HEK293T (cell line): ENCODE data around the gene RFX4.

ENCODE experiments used
- CTCF ChIA-PET: fragments of 350-600 bp; formaldehyde crosslinking; extraction: SDS; loops from one replicate; lab custom pipeline; 2021; ENCODE audit warnings: antibody characterized with exemption, inconsistent platforms; lab: Yijun Ruan, JAX
- POLR2A ChIA-PET: fragments of 350-600 bp; formaldehyde crosslinking; extraction: SDS; loops from one replicate; lab custom pipeline; 2020; ENCODE audit warnings: antibody characterized with exemption, inconsistent platforms; lab: Yijun Ruan, JAX
- DNase-seq: peaks from one replicate; pipeline ENCODE4 v3.0.0; 2012; ENCODE audit warnings: mixed read lengths; ENCODE audit errors: extremely low spot score
- ARNT ChIP-seq: fragments of 450-650 bp; IDR thresholded peaks from 2 replicates; pipeline ENCODE4 v1.6.1; 2017; ENCODE audit warnings: mild to moderate bottlenecking
- BHLHE40 ChIP-seq: fragments of 450-650 bp; IDR thresholded peaks from 2 replicates; pipeline ENCODE4 v1.6.1; 2016; ENCODE audit warnings: mild to moderate bottlenecking, moderate library complexity, borderline replicate concordance
- CTBP1 ChIP-seq: fragments of 450-650 bp; IDR thresholded peaks from 2 replicates; pipeline ENCODE4 v1.6.1; 2016; ENCODE audit warnings: borderline replicate concordance
- ELF4 ChIP-seq: fragments of 450-650 bp; IDR thresholded peaks from 2 replicates; pipeline ENCODE4 v1.6.1; 2017; ENCODE audit warnings: antibody characterized with exemption
- FOXA1 ChIP-seq: fragments of 450-650 bp; IDR thresholded peaks from 2 replicates; pipeline ENCODE4 v1.6.1; 2016; ENCODE audit warnings: mild to moderate bottlenecking
- FOXK2 ChIP-seq: fragments of 450-650 bp; IDR thresholded peaks from 2 replicates; pipeline ENCODE4 v1.6.1; 2016; ENCODE audit warnings: mild to moderate bottlenecking
- FOXM1 ChIP-seq: fragments of 450-650 bp; IDR thresholded peaks from 2 replicates; pipeline ENCODE4 v1.6.1; 2017; ENCODE audit warnings: mild to moderate bottlenecking, borderline replicate concordance
- HDGF ChIP-seq: fragments of 450-650 bp; IDR thresholded peaks from 2 replicates; pipeline ENCODE4 v1.6.1; 2017; ENCODE audit warnings: antibody characterized with exemption, borderline replicate concordance
- L3MBTL2 ChIP-seq: fragments of 450-650 bp; conservative IDR thresholded peaks from 2 replicates; pipeline ENCODE4 v1.6.1; 2016; ENCODE audit warnings: mild to moderate bottlenecking
- LEF1 ChIP-seq: fragments of 450-650 bp; IDR thresholded peaks from 2 replicates; pipeline ENCODE4 v1.6.1; 2017; ENCODE audit warnings: mild to moderate bottlenecking, borderline replicate concordance
- NFRKB ChIP-seq: fragments of 450-650 bp; IDR thresholded peaks from 2 replicates; pipeline ENCODE4 v1.6.1; 2016; ENCODE audit warnings: mild to moderate bottlenecking, moderate library complexity
- PKNOX1 ChIP-seq: fragments of 450-650 bp; IDR thresholded peaks from 2 replicates; pipeline ENCODE4 v1.6.1; 2016
- SP1 ChIP-seq: fragments of 450-650 bp; IDR thresholded peaks from 2 replicates; pipeline ENCODE4 v1.6.1; 2017
- SUZ12 ChIP-seq: fragments of 450-650 bp; IDR thresholded peaks from 2 replicates; pipeline ENCODE4 v1.6.1; 2016; ENCODE audit warnings: mild to moderate bottlenecking
- TARDBP ChIP-seq: fragments of 450-650 bp; IDR thresholded peaks from 2 replicates; pipeline ENCODE4 v1.6.1; 2016
- ZNF384 ChIP-seq: fragments of 450-650 bp; IDR thresholded peaks from 2 replicates; pipeline ENCODE4 v1.6.1; 2016

RFX4 gene

GRCh38 chr12:106586803-106587684 is 4.2 kb downstream of the RFX4 start:
- ChIA-PET POLR2A (interaction anchor here (0.6 kb wide), 1 partner anchor 790 kb away, joined by 3 read pairs; no protein-coding TSS in a partner anchor), CTCF (no interaction called here)
- no peak for DNase-seq
- TF ChIP-seq NFRKB (no peak), SP1 (no peak), ELF4 (no peak), HDGF (no peak)

GRCh38 chr12:106588771-106589170 is 6.0 kb downstream of the RFX4 start:
- DNase-seq = no peak
- TF ChIP-seq LEF1 (no peak), NFRKB (no peak), SP1 (no peak), ARNT (no peak), HDGF (no peak), L3MBTL2 (no peak), FOXK2 (no peak), FOXM1 (no peak), BHLHE40 (no peak), CTBP1 (no peak), PKNOX1 (no peak), FOXA1 (no peak), TARDBP (no peak), SUZ12 (no peak), ELF4 (no peak)
- ChIA-PET CTCF (no interaction called here), POLR2A (no interaction called here)

GRCh38 chr12:106590601-106591000 is 7.8 kb downstream of the RFX4 start:
- ChIA-PET POLR2A (no interaction called here), CTCF (no interaction called here)
- no peak for DNase-seq
- TF ChIP-seq SP1 (no peak), ARNT (no peak), PKNOX1 (no peak), FOXA1 (no peak), SUZ12 (no peak), HDGF (no peak), NFRKB (no peak), FOXM1 (no peak), L3MBTL2 (no peak), CTBP1 (no peak), ZNF384 (no peak), BHLHE40 (no peak), LEF1 (no peak), FOXK2 (no peak)

- ChIA-PET POLR2A (no interaction called here), CTCF (no interaction called here)
- no peak for DNase-seq
- TF ChIP-seq HDGF (no peak), SP1 (no peak), ZNF384 (no peak), FOXM1 (no peak), SUZ12 (no peak), LEF1 (no peak), FOXA1 (no peak), TARDBP (no peak), CTBP1 (no peak), BHLHE40 (no peak), FOXK2 (no peak), PKNOX1 (no peak), ARNT (no peak), ELF4 (no peak)
Measured at GRCh38 chr12:106594447-106594846, 11.6 kb downstream of the RFX4 start.

GRCh38 chr12:106595268-106595667 is 12.5 kb downstream of the RFX4 start:
- DNase-seq = no peak
- POLR2A ChIA-PET = no interaction called here
- CTCF ChIA-PET = no interaction called here
- TF ChIP-seq NFRKB (no peak), SUZ12 (no peak), ELF4 (no peak), PKNOX1 (no peak), ARNT (no peak), HDGF (no peak), FOXK2 (no peak)

- ChIA-PET CTCF (no interaction called here), POLR2A (no interaction called here)
- DNase-seq = no peak
- no peak for TF ChIP-seq NFRKB
- no peak for TF ChIP-seq L3MBTL2
- no peak for TF ChIP-seq CTBP1
- no peak for TF ChIP-seq TARDBP
- no peak for TF ChIP-seq ARNT
- TF ChIP-seq PKNOX1 = no peak
- TF ChIP-seq FOXK2 = no peak
- no peak for TF ChIP-seq ELF4
- no peak for TF ChIP-seq FOXA1
- TF ChIP-seq SP1 = no peak
- TF ChIP-seq LEF1 = no peak
- no peak for TF ChIP-seq FOXM1
- TF ChIP-seq SUZ12 = no peak
- TF ChIP-seq ZNF384 = no peak
Measured at GRCh38 chr12:106598003-106598402, 15.2 kb downstream of the RFX4 start.
